ENCODE data around the gene WNK2. TPM values are rescaled to one million over a fixed set of nuclear protein-coding genes. Genes with fewer than 3 reads are reported as not detected.

Gene WNK2
- total and polyA plus RNA-seq, 2 of the 4 experiments (the other 2 are of a cell fraction): not detected

DNA sequence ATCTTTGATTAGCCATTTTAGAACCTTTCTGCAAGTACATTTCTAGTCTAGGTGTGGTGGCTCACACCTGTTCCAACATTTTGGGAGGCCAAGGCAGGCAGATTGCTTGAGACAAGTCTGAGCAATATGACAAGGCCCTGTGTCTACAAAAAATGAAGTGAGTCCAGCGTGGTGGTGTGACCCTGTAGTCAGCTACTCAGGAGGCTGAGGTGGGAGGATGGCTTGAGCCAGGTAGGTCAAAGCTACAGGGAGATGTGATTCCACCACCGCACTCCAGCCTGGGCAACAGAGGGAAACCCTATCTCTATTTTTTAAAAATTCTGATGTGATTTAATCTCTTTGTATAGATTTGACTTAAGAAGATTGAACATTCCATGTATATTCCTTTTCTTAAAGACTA, 171.9 kb downstream of the WNK2 start:
- dilution Hi-C loops (cut with HindIII; ENCODE audit: low sequenced_read_pairs, unreplicated experiment): no loop called here
- Histone ChIP-seq H4K20me1 (ENCODE audit: insufficient read depth, low read length) (no peaks in the 10 kb centered on the region), H4K8ac (ENCODE audit: low read depth in 2 of 2, low read length in 2 of 2) (no peak overlapping the region), H3K36me3 (ENCODE audit: control insufficient read depth, insufficient read depth, low read length) (no peaks in the 10 kb centered on the region), H3K56ac (ENCODE audit: extremely low read depth, insufficient read depth, low read length) (no peak overlapping the region), H3K9me3 (ENCODE audit: control insufficient read depth, insufficient read depth, low read length) (no peaks in the 10 kb centered on the region), H3K4me1 (ENCODE audit: control insufficient read depth, insufficient read depth, low read length) (no peaks in the 10 kb centered on the region), H2BK5ac (ENCODE audit: low read depth, low read length, poor library complexity, severe bottlenecking) (no peak overlapping the region), H3K4ac (ENCODE audit: low read depth, low read length) (no peak overlapping the region), H3K79me1 (ENCODE audit: low read depth in 1 of 2, low read length in 2 of 2) (no peaks in the 10 kb centered on the region), H2BK15ac (ENCODE audit: low read depth, low read length) (no peak overlapping the region), H3K14ac (replicated peaks; ENCODE audit: low read depth, low read length) (no peak overlapping the region), H3K27ac (ENCODE audit: insufficient read depth, low read length) (no peak overlapping the region), H2AK5ac (ENCODE audit: low read depth, low read length) (no peak overlapping the region), H3K9ac (ENCODE audit: low read depth, low read length) (no peak overlapping the region), H2BK20ac (ENCODE audit: low read depth, low read length) (no peak overlapping the region), H3K9me1 (ENCODE audit: insufficient read depth, low read length) (no peaks in the 10 kb centered on the region), H3K23ac (ENCODE audit: low read depth, low read length) (no peak overlapping the region), H4K5ac (ENCODE audit: low read depth, low read length) (no peak overlapping the region), H3K4me3 (ENCODE audit: insufficient read depth, low read depth, low read length) (no peak overlapping the region), H4K91ac (ENCODE audit: insufficient read depth, low read depth, low read length) (no peak overlapping the region), H2AFZ (replicated peaks; ENCODE audit: low read length, poor library complexity) (no peak overlapping the region), H2BK120ac (ENCODE audit: low read depth, low read length) (no peak overlapping the region), H3K27me3 (ENCODE audit: control insufficient read depth, insufficient read depth, low read length) (no peaks in the 10 kb centered on the region; the same call in 1 of the 2 replicates), H2AK9ac (replicated peaks; ENCODE audit: low read depth, low read length, poor library complexity) (no peak overlapping the region), H3K4me2 (ENCODE audit: low read depth, low read length) (no peak overlapping the region), H3K18ac (ENCODE audit: low read depth, low read length) (no peak overlapping the region)
- no CpG with 5 or more reads among the region's 2 CpGs for WGBS, 2 experiments (ENCODE audit: extremely low coverage in 2 of 2, insufficient read length in 1 of 2)
- no TSS peak for BruUV-seq (replicated peaks)
- DNase-seq: no peak
- intact Hi-C loops (cut with micrococcal nuclease): no loop called here
- TF ChIP-seq USF2 (IDR thresholded peaks at IDR 0.05; ENCODE audit: low read depth, low read length) (no peak), BHLHE40 (IDR thresholded peaks at IDR 0.05; ENCODE audit: low read depth, low read length) (no peak), POLR2A (IDR thresholded peaks at IDR 0.05; ENCODE audit: low read depth, low read length) (no peak), SMC3 (IDR thresholded peaks at IDR 0.05; ENCODE audit: low read depth, low read length) (no peak)
- POLR2A ChIA-PET (ENCODE audit: unreplicated experiment): no interaction called here
- ATAC-seq (ENCODE audit: low read depth): no peak
- in situ Hi-C loops (cut with MboI; ENCODE audit: low sequenced_read_pairs): loop anchor here (10.0 kb wide), 1 partner anchor 59 kb away; no protein-coding TSS in a partner anchor
- CTCF ChIA-PET: no interaction called here

Data from IMR-90 (cell line).